HepG2 (cell line): ENCODE results near the gene SCYL1. TPM values are rescaled to one million over a fixed set of nuclear protein-coding genes. Genes with fewer than 3 reads are reported as not detected.

Source experiments
- EP300 ChIP-seq, 3 experiments: sonication (generic) in 1 of 3; formaldehyde crosslinking in 1 of 3; IDR thresholded peaks; 2 replicates each; pipeline versions ENCODE4 v1.5.1 to v1.6.1; 2011 to 2020; ENCODE audit warnings: low read depth in 2 of 3, low read length in 2 of 3, borderline replicate concordance in 1 of 3, improper control_type of control experiment in 1 of 3, mild to moderate bottlenecking in 1 of 3, missing genetic modification reagents in 1 of 3, moderate library complexity in 1 of 3
- IKZF4 ChIP-seq: sonication (generic); formaldehyde crosslinking; IDR thresholded peaks from 2 replicates; pipeline ENCODE4 v1.5.1; 2020; ENCODE audit warnings: borderline replicate concordance, mild to moderate bottlenecking, low read depth, missing genetic modification reagents; ENCODE audit errors: not compliant biosample characterization
- KLF12 ChIP-seq: sonication (generic); formaldehyde crosslinking; IDR thresholded peaks from 2 replicates; pipeline ENCODE4 v1.4.0; 2020; ENCODE audit warnings: missing genetic modification reagents, borderline replicate concordance
- MAFG ChIP-seq: sonication (generic); formaldehyde crosslinking; IDR thresholded peaks from 2 replicates; pipeline ENCODE4 v1.5.1; 2020; ENCODE audit warnings: mild to moderate bottlenecking, missing genetic modification reagents
- MATR3 ChIP-seq: sonication (generic); formaldehyde crosslinking; IDR thresholded peaks from 2 replicates; pipeline ENCODE4 v1.4.0; 2020; ENCODE audit warnings: missing genetic modification reagents
- REXO4 ChIP-seq: sonication (generic); formaldehyde crosslinking; IDR thresholded peaks from 2 replicates; pipeline ENCODE4 v1.8.0; 2022; ENCODE audit warnings: missing genetic modification reagents, mild to moderate bottlenecking, borderline replicate concordance
- SNRNP70 ChIP-seq: fragments of 200-400 bp; formaldehyde crosslinking; IDR thresholded peaks from 2 replicates; pipeline ENCODE4 v1.6.1; 2017; ENCODE audit warnings: mild to moderate bottlenecking, low read depth, low read length, moderate library complexity
- SRF ChIP-seq: IDR thresholded peaks from 2 replicates; pipeline ENCODE4 v1.6.1; 2011; ENCODE audit warnings: mild to moderate bottlenecking, low read depth, low read length, moderate library complexity
- SRY ChIP-seq: sonication (generic); formaldehyde crosslinking; IDR thresholded peaks from 2 replicates; pipeline ENCODE4 v1.8.0; 2022; ENCODE audit warnings: mild to moderate bottlenecking, missing genetic modification reagents
- STAT5B ChIP-seq: sonication (generic); formaldehyde crosslinking; IDR thresholded peaks from 2 replicates; pipeline ENCODE4 v1.4.0; 2020; ENCODE audit warnings: missing genetic modification reagents
- THRA ChIP-seq: sonication (generic); formaldehyde crosslinking; IDR thresholded peaks from 2 replicates; pipeline ENCODE4 v1.4.0; 2020; ENCODE audit warnings: missing genetic modification reagents, borderline replicate concordance
- THYN1 ChIP-seq: sonication (generic); formaldehyde crosslinking; IDR thresholded peaks from 2 replicates; pipeline ENCODE4 v1.8.1; 2023; ENCODE audit warnings: low read depth, mild to moderate bottlenecking, moderate library complexity, missing genetic modification reagents, borderline replicate concordance
- ZBTB14 ChIP-seq: sonication (generic); formaldehyde crosslinking; IDR thresholded peaks from 2 replicates; pipeline ENCODE4 v1.4.0; 2020; ENCODE audit warnings: missing genetic modification reagents
- ZBTB3 ChIP-seq: sonication (generic); formaldehyde crosslinking; IDR thresholded peaks from 2 replicates; pipeline ENCODE4 v1.4.0; 2020; ENCODE audit warnings: low read depth, mild to moderate bottlenecking, moderate library complexity, missing genetic modification reagents, borderline replicate concordance
- ZBTB34 ChIP-seq: sonication (generic); formaldehyde crosslinking; IDR thresholded peaks from 2 replicates; pipeline ENCODE4 v1.8.0; 2022; ENCODE audit warnings: mild to moderate bottlenecking, missing genetic modification reagents
- ZBTB8A ChIP-seq: sonication (generic); formaldehyde crosslinking; IDR thresholded peaks from 2 replicates; pipeline ENCODE4 v1.4.0; 2020; ENCODE audit warnings: mild to moderate bottlenecking, low read depth, missing genetic modification reagents, borderline replicate concordance
- ZFY ChIP-seq: sonication (generic); formaldehyde crosslinking; IDR thresholded peaks from 2 replicates; pipeline ENCODE4 v1.4.0; 2020; ENCODE audit warnings: missing genetic modification reagents
- ZNF260 ChIP-seq: sonication (generic); formaldehyde crosslinking; IDR thresholded peaks from 2 replicates; pipeline ENCODE4 v1.4.0; 2020; ENCODE audit warnings: missing genetic modification reagents, low read depth, mild to moderate bottlenecking, borderline replicate concordance
- ZNF276 ChIP-seq: sonication (generic); formaldehyde crosslinking; IDR thresholded peaks from 2 replicates; pipeline ENCODE4 v1.4.0; 2020; ENCODE audit warnings: mild to moderate bottlenecking, low read depth, missing genetic modification reagents
- ZNF441 ChIP-seq: sonication (generic); formaldehyde crosslinking; IDR thresholded peaks from 2 replicates; pipeline ENCODE4 v1.7.0; 2021; ENCODE audit warnings: missing genetic modification reagents, borderline replicate concordance
- ZNF510 ChIP-seq: sonication (generic); formaldehyde crosslinking; IDR thresholded peaks from 2 replicates; pipeline ENCODE4 v1.4.0; 2020; ENCODE audit warnings: low read depth, mild to moderate bottlenecking, missing genetic modification reagents
- ZNF776 ChIP-seq: sonication (generic); formaldehyde crosslinking; IDR thresholded peaks from 2 replicates; pipeline ENCODE4 v1.4.0; 2020; ENCODE audit warnings: mild to moderate bottlenecking, missing genetic modification reagents
- ZNF839 ChIP-seq: sonication (generic); formaldehyde crosslinking; IDR thresholded peaks from 2 replicates; pipeline ENCODE4 v1.4.0; 2020; ENCODE audit warnings: missing genetic modification reagents, mild to moderate bottlenecking, borderline replicate concordance
- polyA plus RNA-seq, 8 experiments: library from polyadenylated mRNA; depleted of rRNA in 3 of 8; stranded (reverse) in 7 of 8; unstranded in 1 of 8; fragments of >200 nt; fragmentation: Illumina TruSeq in 4 of 8; extraction: Trizol in 4 of 8; gene quantifications; 2 replicates each; pipeline versions ENCODE4 v1.2.1 to v1.2.3, GENCODE V29; 2011 to 2016; ENCODE audit warnings: low read depth in 4 of 8, missing spikeins in 1 of 8, mixed read lengths in 1 of 8; ENCODE audit not compliant: insufficient read depth in 1 of 8
- total RNA-seq, 5 experiments: library from RNA; depleted of rRNA; stranded (reverse); fragments of >200 nt; fragmentation: Illumina TruSeq; extraction: Trizol; gene quantifications; 2 replicates each; pipeline ENCODE4 v1.2.3, GENCODE V29; 2016; ENCODE audit warnings: low read depth in 1 of 5

The SCYL1 gene
- total and polyA plus RNA-seq, 2 of the 13 experiments (the other 11 are each of a cell fraction or from before 2014, with no cell fraction given), result 65.9 to 103 TPM

- TF ChIP-seq IKZF4 (CRISPR knock-in tag), result no peak
- peak in 1 of 2 experiments; percentile 36; a peak in 1 of 4 replicates for TF ChIP-seq EP300 (IDR thresholded peaks at IDR 0.05; ENCODE audit: low read depth in 2 of 2, low read length in 2 of 2)
- no peak for TF ChIP-seq EP300 (CRISPR knock-in tag; IDR thresholded peaks at IDR 0.05; ENCODE audit: borderline replicate concordance)
- no peak for TF ChIP-seq MAFG (CRISPR knock-in tag)
- no peak for TF ChIP-seq THYN1 (CRISPR knock-in tag)
- no peak for TF ChIP-seq REXO4 (CRISPR knock-in tag)
- TF ChIP-seq SRF, result no peak
- TF ChIP-seq ZBTB14, result no peak
- TF ChIP-seq ZBTB34 (CRISPR knock-in tag), result no peak
- TF ChIP-seq ZFY (CRISPR knock-in tag), result peak; percentile 53
- no peak for TF ChIP-seq ZBTB8A (CRISPR knock-in tag)
- TF ChIP-seq ZNF441 (CRISPR knock-in tag), result no peak
- TF ChIP-seq SNRNP70, result no peak
- no peak for TF ChIP-seq MATR3 (CRISPR knock-in tag)
- no peak for TF ChIP-seq ZBTB3
- no peak for TF ChIP-seq ZNF276 (CRISPR knock-in tag)
- no peak for TF ChIP-seq ZNF260 (CRISPR knock-in tag)
- no peak for TF ChIP-seq SRY
- no peak for TF ChIP-seq ZNF510
- 0 out of 2 replicates have a peak, but pooled peaks have one; percentile 40 for TF ChIP-seq ZNF776 (CRISPR knock-in tag)
- no peak for TF ChIP-seq ZNF839 (CRISPR knock-in tag)
- TF ChIP-seq THRA (CRISPR knock-in tag), result no peak
- peak; percentile 61; the same call in 1 of the 2 replicates for TF ChIP-seq KLF12 (CRISPR knock-in tag)
- no peak for TF ChIP-seq STAT5B (CRISPR knock-in tag)
Measured at GRCh38 chr11:65574109-65574810, 49.4 kb downstream of the SCYL1 start (continued).
